GM23338 (cell line): ENCODE results near the gene GIGYF1. TPM values are rescaled to one million over a fixed set of nuclear protein-coding genes. Genes with fewer than 3 reads are reported as not detected.
A peak's percentile ranks its signal among the peaks of the same experiment; 100 is the strongest.

Source experiments
- ATAC-seq: fragments of 200-7000 bp; cut with Tn5 transposase; 3 replicates; pipeline ENCODE4 v1.9.1; 2020
- DNase-seq: peaks from one replicate; pipeline ENCODE4 v3.0.0-alpha.2; 2015; ENCODE audit warnings: low spot score
- H2AFZ ChIP-seq: fragments of 200-600 bp; sonication (generic); 2 replicates; pipeline ENCODE4 v1.8.0; 2016; ENCODE audit warnings: antibody characterized with exemption, mild to moderate bottlenecking, moderate library complexity
- H3F3A ChIP-seq: fragments of 200-600 bp; sonication (generic); replicated peaks from 2 replicates; pipeline ENCODE4 v1.8.0; 2017; ENCODE audit warnings: antibody characterized with exemption, mixed run types, low read depth
- H3K27ac ChIP-seq: fragments of 200-600 bp; sonication (generic); 2 replicates; pipeline ENCODE4 v1.6.1; 2016; ENCODE audit warnings: low read depth
- H3K27me3 ChIP-seq: fragments of 200-600 bp; sonication (generic); 2 replicates; pipeline ENCODE4 v1.8.0; 2016; ENCODE audit warnings: mild to moderate bottlenecking, mixed run types, moderate library complexity; ENCODE audit not compliant: insufficient read depth
- H3K36me3 ChIP-seq: fragments of 200-600 bp; sonication (generic); 2 replicates; pipeline ENCODE4 v1.8.0; 2016; ENCODE audit warnings: mild to moderate bottlenecking; ENCODE audit not compliant: insufficient read depth
- H3K4me1 ChIP-seq: fragments of 200-600 bp; sonication (generic); 2 replicates; pipeline ENCODE4 v1.8.0; 2016; ENCODE audit warnings: mild to moderate bottlenecking, moderate library complexity; ENCODE audit not compliant: insufficient read depth
- H3K4me2 ChIP-seq: fragments of 200-600 bp; sonication (generic); 2 replicates; pipeline ENCODE4 v1.7.1; 2017; ENCODE audit warnings: mixed run types
- H3K4me3 ChIP-seq: fragments of 200-600 bp; sonication (generic); 2 replicates; pipeline ENCODE4 v1.6.1; 2016; ENCODE audit warnings: mixed run types
- H3K79me2 ChIP-seq: fragments of 200-600 bp; sonication (generic); replicated peaks from 2 replicates; pipeline ENCODE4 v1.8.0; 2017; ENCODE audit warnings: mild to moderate bottlenecking; ENCODE audit not compliant: insufficient read depth
- H3K9me2 ChIP-seq: fragments of 200-600 bp; sonication (generic); 2 replicates; pipeline ENCODE4 v1.8.0; 2017; ENCODE audit not compliant: insufficient read depth
- H4K20me1 ChIP-seq: fragments of 200-600 bp; sonication (generic); replicated peaks from 2 replicates; pipeline ENCODE4 v1.8.0; 2017; ENCODE audit warnings: mild to moderate bottlenecking; ENCODE audit not compliant: insufficient read depth
- H3K27ac Mint-ChIP-seq: 2 replicates; pipeline ENCODE4 v1.8.0; 2020; ENCODE audit warnings: inconsistent platforms, mild to moderate bottlenecking, moderate library complexity, mixed read lengths
- H3K27me3 Mint-ChIP-seq: 3 replicates; pipeline ENCODE4 v1.8.0; 2022; ENCODE audit warnings: low read depth, mild to moderate bottlenecking, moderate library complexity, mixed read lengths, inconsistent platforms; ENCODE audit not compliant: insufficient read depth, poor library complexity
- H3K36me3 Mint-ChIP-seq: 3 replicates; pipeline ENCODE4 v1.8.0; 2021; ENCODE audit warnings: low read depth, mild to moderate bottlenecking, inconsistent platforms, moderate library complexity, mixed read lengths
- H3K4me1 Mint-ChIP-seq: 3 replicates; pipeline ENCODE4 v1.8.0; 2020; ENCODE audit warnings: mild to moderate bottlenecking, inconsistent platforms, mixed read lengths
- H3K4me3 Mint-ChIP-seq: 3 replicates; pipeline ENCODE4 v1.8.0; 2021; ENCODE audit warnings: moderate library complexity, mild to moderate bottlenecking, inconsistent platforms, mixed read lengths
- H3K9me3 Mint-ChIP-seq: 3 replicates; pipeline ENCODE4 v1.8.0; 2020; ENCODE audit warnings: moderate library complexity, mild to moderate bottlenecking, inconsistent platforms, mixed read lengths
- CREB1 ChIP-seq: fragments of 250-450 bp; sonication (Bioruptor Pico); IDR thresholded peaks from 2 replicates; pipeline ENCODE4 v1.5.0; 2020; ENCODE audit warnings: low read depth, mild to moderate bottlenecking, moderate library complexity
- ETS1 ChIP-seq: IDR thresholded peaks from 2 replicates; pipeline ENCODE4 v1.6.1; 2016; ENCODE audit warnings: antibody characterized with exemption
- EZH2 ChIP-seq: fragments of 200-600 bp; sonication (generic); IDR thresholded peaks from one replicate; pipeline ENCODE4 v1.8.0; 2017; ENCODE audit warnings: antibody characterized with exemption, mild to moderate bottlenecking, low read depth; ENCODE audit not compliant: unreplicated experiment
- EZH2phosphoT487 ChIP-seq: fragments of 200-600 bp; sonication (generic); IDR thresholded peaks from one replicate; pipeline ENCODE4 v1.8.1; 2018; ENCODE audit warnings: antibody characterized with exemption; ENCODE audit not compliant: unreplicated experiment
- JUNB ChIP-seq: IDR thresholded peaks from one replicate; pipeline ENCODE4 v1.6.1; 2016; ENCODE audit warnings: antibody characterized with exemption; ENCODE audit not compliant: unreplicated experiment
- POLR2AphosphoS5 ChIP-seq: IDR thresholded peaks from 2 replicates; pipeline ENCODE4 v1.6.1; 2016; ENCODE audit warnings: antibody characterized with exemption, low read depth
- STAT1 ChIP-seq: IDR thresholded peaks from one replicate; pipeline ENCODE4 v1.6.1; 2016; ENCODE audit warnings: antibody characterized with exemption; ENCODE audit not compliant: unreplicated experiment
- ZNF331 ChIP-seq: fragments of 250-450 bp; sonication (Bioruptor Pico); IDR thresholded peaks from 2 replicates; pipeline ENCODE4 v1.5.0; 2020; ENCODE audit warnings: low read depth, mild to moderate bottlenecking, moderate library complexity
- polyA plus RNA-seq: library from polyadenylated mRNA; unstranded; fragments of >200 nt; fragmentation: Nextera tagmentation; extraction: Ambion mirVana; gene quantifications from 2 replicates; pipeline ENCODE4 v1.2.1, GENCODE V29; 2016
- total RNA-seq: library from RNA; depleted of rRNA; stranded (reverse); fragments of >200 nt; shearing (Covaris generic); gene quantifications from 2 replicates; pipeline ENCODE4 v1.2.3, GENCODE V29; 2014
- TF ChIP-seq, protein P1 (sequence below), 2 experiments: fragments of 200-600 bp in 1 of 2; sonication (generic) in 1 of 2; conservative IDR thresholded peaks; 2 replicates each; pipeline versions ENCODE4 v1.5.1 to v1.6.1; 2016 to 2017; ENCODE audit warnings: antibody characterized with exemption in 2 of 2, low read depth in 2 of 2, mild to moderate bottlenecking in 2 of 2, moderate library complexity in 1 of 2
- TF ChIP-seq, protein P2 (sequence below): IDR thresholded peaks from one replicate; pipeline ENCODE4 v1.6.1; 2018; ENCODE audit warnings: antibody characterized with exemption; ENCODE audit not compliant: unreplicated experiment

GIGYF1 gene
- total and polyA plus RNA-seq, 2 experiments from 2014 or later = 40.4 to 69.8 TPM

GRCh38 chr7:100677308-100678267 lies 16.5 kb downstream of the GIGYF1 start:
- TF ChIP-seq ZNF331 (CRISPR knock-in tag) = no peak
- TF ChIP-seq EZH2phosphoT487 = no peak
- TF ChIP-seq JUNB = no peak
- Mint-ChIP-seq H3K27me3 (peaks cover 26% of the 10 kb centered on the region), H3K9me3 (no peaks in the 10 kb centered on the region), H3K4me3 (peak overlapping the region; percentile 54), H3K4me1 (peaks cover 11% of the 10 kb centered on the region), H3K27ac (no peak overlapping the region), H3K36me3 (peaks cover 42% of the 10 kb centered on the region)
- Histone ChIP-seq H3K79me2 (no peaks in the 10 kb centered on the region), H3K4me1 (peaks cover 11% of the 10 kb centered on the region), H4K20me1 (no peaks in the 10 kb centered on the region; the same call in 1 of the 2 replicates), H3K4me2 (no peak overlapping the region), H3K4me3 (no peak overlapping the region), H2AFZ (no peak overlapping the region), H3K27ac (peak overlapping the region; percentile 39; the same call in 1 of the 2 replicates), H3K27me3 (peaks cover 4% of the 10 kb centered on the region), H3K36me3 (no peaks in the 10 kb centered on the region), H3K9me2 (no peaks in the 10 kb centered on the region), H3F3A (peaks cover 37% of the 10 kb centered on the region)
- no peak for DNase-seq
- ATAC-seq = no peak

GRCh38 chr7:100676501-100677306 lies 17.3 kb downstream of the GIGYF1 start:
- Histone ChIP-seq H3K4me2 (peak overlapping the region; percentile 99), H4K20me1 (no peaks in the 10 kb centered on the region; the same call in 1 of the 2 replicates)
- H3K27me3 Mint-ChIP-seq = peaks cover 33% of the 10 kb centered on the region
- TF ChIP-seq POLR2AphosphoS5 (no peak), STAT1 (no peak), ETS1 (no peak), ZNF331 (CRISPR knock-in tag) (no peak), JUNB (no peak), CREB1 (CRISPR knock-in tag) (no peak), EZH2 (no peak), EZH2phosphoT487 (no peak)
- TF ChIP-seq, protein P1, sequence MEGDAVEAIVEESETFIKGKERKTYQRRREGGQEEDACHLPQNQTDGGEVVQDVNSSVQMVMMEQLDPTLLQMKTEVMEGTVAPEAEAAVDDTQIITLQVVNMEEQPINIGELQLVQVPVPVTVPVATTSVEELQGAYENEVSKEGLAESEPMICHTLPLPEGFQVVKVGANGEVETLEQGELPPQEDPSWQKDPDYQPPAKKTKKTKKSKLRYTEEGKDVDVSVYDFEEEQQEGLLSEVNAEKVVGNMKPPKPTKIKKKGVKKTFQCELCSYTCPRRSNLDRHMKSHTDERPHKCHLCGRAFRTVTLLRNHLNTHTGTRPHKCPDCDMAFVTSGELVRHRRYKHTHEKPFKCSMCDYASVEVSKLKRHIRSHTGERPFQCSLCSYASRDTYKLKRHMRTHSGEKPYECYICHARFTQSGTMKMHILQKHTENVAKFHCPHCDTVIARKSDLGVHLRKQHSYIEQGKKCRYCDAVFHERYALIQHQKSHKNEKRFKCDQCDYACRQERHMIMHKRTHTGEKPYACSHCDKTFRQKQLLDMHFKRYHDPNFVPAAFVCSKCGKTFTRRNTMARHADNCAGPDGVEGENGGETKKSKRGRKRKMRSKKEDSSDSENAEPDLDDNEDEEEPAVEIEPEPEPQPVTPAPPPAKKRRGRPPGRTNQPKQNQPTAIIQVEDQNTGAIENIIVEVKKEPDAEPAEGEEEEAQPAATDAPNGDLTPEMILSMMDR (conservative IDR thresholded peaks at IDR 0.05; ENCODE audit: low read depth in 2 of 2) = no peak
- TF ChIP-seq, protein P2, sequence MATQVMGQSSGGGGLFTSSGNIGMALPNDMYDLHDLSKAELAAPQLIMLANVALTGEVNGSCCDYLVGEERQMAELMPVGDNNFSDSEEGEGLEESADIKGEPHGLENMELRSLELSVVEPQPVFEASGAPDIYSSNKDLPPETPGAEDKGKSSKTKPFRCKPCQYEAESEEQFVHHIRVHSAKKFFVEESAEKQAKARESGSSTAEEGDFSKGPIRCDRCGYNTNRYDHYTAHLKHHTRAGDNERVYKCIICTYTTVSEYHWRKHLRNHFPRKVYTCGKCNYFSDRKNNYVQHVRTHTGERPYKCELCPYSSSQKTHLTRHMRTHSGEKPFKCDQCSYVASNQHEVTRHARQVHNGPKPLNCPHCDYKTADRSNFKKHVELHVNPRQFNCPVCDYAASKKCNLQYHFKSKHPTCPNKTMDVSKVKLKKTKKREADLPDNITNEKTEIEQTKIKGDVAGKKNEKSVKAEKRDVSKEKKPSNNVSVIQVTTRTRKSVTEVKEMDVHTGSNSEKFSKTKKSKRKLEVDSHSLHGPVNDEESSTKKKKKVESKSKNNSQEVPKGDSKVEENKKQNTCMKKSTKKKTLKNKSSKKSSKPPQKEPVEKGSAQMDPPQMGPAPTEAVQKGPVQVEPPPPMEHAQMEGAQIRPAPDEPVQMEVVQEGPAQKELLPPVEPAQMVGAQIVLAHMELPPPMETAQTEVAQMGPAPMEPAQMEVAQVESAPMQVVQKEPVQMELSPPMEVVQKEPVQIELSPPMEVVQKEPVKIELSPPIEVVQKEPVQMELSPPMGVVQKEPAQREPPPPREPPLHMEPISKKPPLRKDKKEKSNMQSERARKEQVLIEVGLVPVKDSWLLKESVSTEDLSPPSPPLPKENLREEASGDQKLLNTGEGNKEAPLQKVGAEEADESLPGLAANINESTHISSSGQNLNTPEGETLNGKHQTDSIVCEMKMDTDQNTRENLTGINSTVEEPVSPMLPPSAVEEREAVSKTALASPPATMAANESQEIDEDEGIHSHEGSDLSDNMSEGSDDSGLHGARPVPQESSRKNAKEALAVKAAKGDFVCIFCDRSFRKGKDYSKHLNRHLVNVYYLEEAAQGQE = no peak

More at GRCh38 chr7:100676501-100677306, 17.3 kb downstream of the GIGYF1 start:
- H3K27ac Mint-ChIP-seq = peak overlapping the region; percentile 78
- Histone ChIP-seq H3K79me2 (no peaks in the 10 kb centered on the region), H3K9me2 (no peaks in the 10 kb centered on the region), H3K27ac (no peak overlapping the region), H3K36me3 (no peaks in the 10 kb centered on the region), H3K27me3 (peaks cover 13% of the 10 kb centered on the region), H2AFZ (no peak overlapping the region), H3F3A (peaks cover 33% of the 10 kb centered on the region), H3K4me3 (peak overlapping the region; percentile 93), H3K4me1 (peaks cover 11% of the 10 kb centered on the region)
- no peak for DNase-seq
- no peak for ATAC-seq
- peaks cover 34% of the 10 kb centered on the region for H3K36me3 Mint-ChIP-seq
- peaks cover 11% of the 10 kb centered on the region for H3K4me1 Mint-ChIP-seq
- H3K9me3 Mint-ChIP-seq = no peaks in the 10 kb centered on the region
- H3K4me3 Mint-ChIP-seq = peak overlapping the region; percentile 79
